OCI-LY3 (cell line): Measurements from ENCODE around the gene TMEM89.

Source experiments
- EZH2phosphoT487 ChIP-seq: fragments of 200-600 bp; shearing (Covaris generic); IDR thresholded peaks from 2 replicates; pipeline ENCODE4 v1.6.1; 2018; ENCODE audit warnings: antibody characterized with exemption, mixed run types, low read depth
- TF ChIP-seq, protein P1 (sequence below): fragments of 200-600, 300-600 bp; sonication (generic); IDR thresholded peaks from 2 replicates; pipeline ENCODE4 v1.5.1; 2014; ENCODE audit warnings: antibody characterized with exemption, low read length, low read depth

DNA sequence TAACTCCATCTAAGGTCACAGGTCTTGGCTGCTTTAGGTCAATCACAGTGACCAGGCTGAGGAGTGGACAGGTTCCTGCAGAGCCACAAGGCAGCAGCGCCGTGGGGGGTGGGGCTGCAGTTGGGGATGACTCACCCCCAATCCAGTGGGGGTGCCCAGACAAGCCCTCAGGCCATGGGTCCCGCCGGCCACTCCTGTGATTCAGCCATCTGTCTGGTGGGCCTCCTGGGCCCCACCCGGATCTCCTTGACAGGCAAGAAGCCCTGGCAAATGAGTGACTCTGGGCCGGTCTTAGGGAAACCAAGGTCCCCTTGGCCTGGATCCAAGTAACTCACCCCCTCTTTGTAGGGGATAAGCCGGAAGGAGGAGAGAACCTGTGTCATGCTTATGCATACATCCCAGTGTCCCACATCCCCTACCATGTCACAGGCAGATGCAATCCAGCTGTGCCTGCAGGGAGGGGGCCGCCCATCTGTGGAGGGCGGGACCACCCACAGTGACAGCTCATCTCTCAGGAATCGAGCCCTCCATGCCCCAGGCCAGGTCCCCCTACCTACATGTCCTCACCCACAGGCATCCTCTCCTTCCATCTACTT is 25.9 kb downstream of the TMEM89 start:
- TF ChIP-seq, protein P1, sequence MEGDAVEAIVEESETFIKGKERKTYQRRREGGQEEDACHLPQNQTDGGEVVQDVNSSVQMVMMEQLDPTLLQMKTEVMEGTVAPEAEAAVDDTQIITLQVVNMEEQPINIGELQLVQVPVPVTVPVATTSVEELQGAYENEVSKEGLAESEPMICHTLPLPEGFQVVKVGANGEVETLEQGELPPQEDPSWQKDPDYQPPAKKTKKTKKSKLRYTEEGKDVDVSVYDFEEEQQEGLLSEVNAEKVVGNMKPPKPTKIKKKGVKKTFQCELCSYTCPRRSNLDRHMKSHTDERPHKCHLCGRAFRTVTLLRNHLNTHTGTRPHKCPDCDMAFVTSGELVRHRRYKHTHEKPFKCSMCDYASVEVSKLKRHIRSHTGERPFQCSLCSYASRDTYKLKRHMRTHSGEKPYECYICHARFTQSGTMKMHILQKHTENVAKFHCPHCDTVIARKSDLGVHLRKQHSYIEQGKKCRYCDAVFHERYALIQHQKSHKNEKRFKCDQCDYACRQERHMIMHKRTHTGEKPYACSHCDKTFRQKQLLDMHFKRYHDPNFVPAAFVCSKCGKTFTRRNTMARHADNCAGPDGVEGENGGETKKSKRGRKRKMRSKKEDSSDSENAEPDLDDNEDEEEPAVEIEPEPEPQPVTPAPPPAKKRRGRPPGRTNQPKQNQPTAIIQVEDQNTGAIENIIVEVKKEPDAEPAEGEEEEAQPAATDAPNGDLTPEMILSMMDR, result no peak
- TF ChIP-seq EZH2phosphoT487, result no peak
